ENCODE data around the gene ALDH1L2. TPM values are rescaled to one million over a fixed set of nuclear protein-coding genes. Genes with fewer than 3 reads are reported as not detected.

Gene ALDH1L2
- total RNA-seq, 3 donors from 2014 or later: 0.29 to 0.81 (median 0.35) TPM

Other genes with a start within 250 kb of the ALDH1L2 start
- gene SLC41A2, start 126.2 kb downstream of the ALDH1L2 start, total RNA-seq: 1 to 10 TPM; 4.3 to 8.3 (median 6.3) TPM
- gene NOPCHAP1, start 98.1 kb downstream of the ALDH1L2 start, total RNA-seq: 10 to 100 TPM; 36.8 to 39.0 (median 38.8) TPM
- gene WASHC4, start 23.3 kb upstream of the ALDH1L2 start, total RNA-seq: 10 to 100 TPM; 21.2 to 25.7 (median 22.7) TPM
- gene APPL2, start 151.7 kb upstream of the ALDH1L2 start, total RNA-seq: 1 to 10 TPM; 7.8 to 8.6 (median 8.0) TPM
- gene C12orf75, start 246.2 kb upstream of the ALDH1L2 start, total RNA-seq: 10 to 100 TPM; 10.1 to 11.0 (median 10.7) TPM

Data from activated T-cell treated with anti-CD3 and anti-CD28 coated beads, Interleukin-2, amount 50 U/mL, for 4 hours (primary cell).